A549 (cell line): ENCODE data around the gene GPR32. TPM values are rescaled to one million over a fixed set of nuclear protein-coding genes. Genes with fewer than 3 reads are reported as not detected.
"Not testable (repeated sequence)": the region's sequence is repeated elsewhere in the genome, so short reads cannot be mapped to it uniquely, and the experiment has no call there.

Experiments used
- ATAC-seq, 2 experiments: fragments of 200-7000 bp in 1 of 2; fragments of >200 bp in 1 of 2; cut with Nextera tagmentation in 1 of 2; cut with Tn5 transposase in 1 of 2; 3 replicates each; pipeline versions ENCODE4 v1.8.0 to v1.9.1; 2018 to 2020; ENCODE audit warnings: mild to moderate bottlenecking in 1 of 2, moderate library complexity in 1 of 2
- CTCF ChIA-PET: fragments of 300-600 bp; sonication (Branson Sonifier 250); formaldehyde crosslinking; extraction: SDS; loops from one replicate; lab custom pipeline; 2021; ENCODE audit warnings: antibody characterized with exemption, inconsistent platforms; lab: Yijun Ruan, JAX
- POLR2A ChIA-PET: fragments of 350-600 bp; formaldehyde crosslinking; extraction: SDS; loops from one replicate; lab custom pipeline; 2021; ENCODE audit warnings: antibody characterized with exemption, inconsistent platforms; lab: Yijun Ruan, JAX
- DNase-seq, 2 experiments: peaks; one replicate each; pipeline versions ENCODE4 v3.0.0 to v3.0.0-alpha.2; 2011 to 2016; ENCODE audit warnings: low read depth in 1 of 2, low spot score in 1 of 2
- FAIRE-seq: peaks from 2 replicates; lab custom pipeline; 2011; peaks lifted over from hg19 to GRCh38; lab: Jason Lieb, UNC
- H3K27ac ChIP-seq, 2 experiments: fragments of >200 bp; sonication (Bioruptor Twin); formaldehyde crosslinking; 3 replicates each; pipeline ENCODE4 v1.5.1; 2016 to 2017
- H3K4me1 ChIP-seq: fragments of >200 bp; sonication (Bioruptor Twin); formaldehyde crosslinking; 3 replicates; pipeline ENCODE4 v1.6.1; 2016
- H3K4me2 ChIP-seq: fragments of >200 bp; sonication (Bioruptor Twin); formaldehyde crosslinking; 3 replicates; pipeline ENCODE4 v1.6.1; 2016
- H3K4me3 ChIP-seq: fragments of >200 bp; sonication (Bioruptor Twin); formaldehyde crosslinking; 3 replicates; pipeline ENCODE4 v1.5.1; 2016
- H3K9me3 ChIP-seq: fragments of >200 bp; sonication (Bioruptor Twin); formaldehyde crosslinking; 3 replicates; pipeline ENCODE4 v1.6.1; 2016
- CBX2 ChIP-seq: fragments of 200-600 bp; sonication (generic); IDR thresholded peaks from 2 replicates; pipeline ENCODE4 v1.6.1; 2016; ENCODE audit warnings: low read depth, mild to moderate bottlenecking, borderline replicate concordance
- CEBPB ChIP-seq, 2 experiments: fragments of >200 bp in 1 of 2; sonication (Bioruptor Twin) in 1 of 2; formaldehyde crosslinking in 1 of 2; IDR thresholded peaks; 2 replicates each; pipeline ENCODE4 v1.6.1; 2012 to 2016
- EHF ChIP-seq: fragments of 250-450 bp; sonication (Bioruptor Pico); IDR thresholded peaks from 2 replicates; pipeline ENCODE4 v1.5.0; 2020; ENCODE audit warnings: mild to moderate bottlenecking
- EP300 ChIP-seq, 2 experiments: fragments of >200 bp; sonication (Bioruptor Twin); formaldehyde crosslinking; IDR thresholded peaks; 2 replicates in 1 of 2; 3 replicates in 1 of 2; pipeline ENCODE4 v1.6.1; 2016 to 2017
- FOSB ChIP-seq: fragments of 250-450 bp; sonication (Bioruptor Pico); IDR thresholded peaks from 2 replicates; pipeline ENCODE4 v1.5.0; 2020; ENCODE audit warnings: mild to moderate bottlenecking, moderate library complexity
- FOSL2 ChIP-seq, 2 experiments: fragments of 450-650 bp in 1 of 2; fragments of >200 bp in 1 of 2; sonication (Bioruptor Twin) in 1 of 2; formaldehyde crosslinking; IDR thresholded peaks; 2 replicates each; pipeline versions ENCODE4 v1.5.0 to v1.6.1; 2016 to 2020; ENCODE audit warnings: mild to moderate bottlenecking in 1 of 2, moderate library complexity in 1 of 2
- HDAC2 ChIP-seq: fragments of 200-600 bp; sonication (generic); IDR thresholded peaks from 2 replicates; pipeline ENCODE4 v1.6.1; 2016
- HOXB13 ChIP-seq: fragments of 250-450 bp; sonication (Bioruptor Pico); IDR thresholded peaks from 2 replicates; pipeline ENCODE4 v1.5.0; 2020; ENCODE audit warnings: low read depth, mild to moderate bottlenecking, moderate library complexity
- JUN ChIP-seq, 2 experiments: fragments of >200 bp; sonication (Bioruptor Twin); formaldehyde crosslinking; IDR thresholded peaks; 2 replicates in 1 of 2; 3 replicates in 1 of 2; pipeline ENCODE4 v1.6.1; 2016 to 2017
- KDM5A ChIP-seq: fragments of 200-600 bp; sonication (generic); IDR thresholded peaks from 2 replicates; pipeline ENCODE4 v1.6.1; 2016; ENCODE audit warnings: antibody characterized with exemption, mild to moderate bottlenecking
- MAZ ChIP-seq: fragments of 150-350 bp; IDR thresholded peaks from 2 replicates; pipeline ENCODE4 v1.6.1; 2014; ENCODE audit warnings: antibody characterized with exemption, low read depth, low read length, borderline replicate concordance
- NFE2L2 ChIP-seq: fragments of 150-350 bp; conservative IDR thresholded peaks from 2 replicates; pipeline ENCODE4 v1.6.1; 2014; ENCODE audit warnings: low read length
- NPAS2 ChIP-seq: fragments of 250-450 bp; sonication (Bioruptor Pico); IDR thresholded peaks from 2 replicates; pipeline ENCODE4 v1.8.0; 2022; ENCODE audit warnings: mild to moderate bottlenecking, moderate library complexity, borderline replicate concordance
- PHF8 ChIP-seq: fragments of 200-600 bp; sonication (generic); IDR thresholded peaks from 2 replicates; pipeline ENCODE4 v1.6.1; 2016; ENCODE audit warnings: low read depth, mild to moderate bottlenecking, antibody characterized with exemption, moderate library complexity, borderline replicate concordance
- POLR2A ChIP-seq: IDR thresholded peaks from 2 replicates; pipeline ENCODE4 v1.6.1; 2012; ENCODE audit warnings: mild to moderate bottlenecking, low read length
- POLR2AphosphoS2 ChIP-seq: conservative IDR thresholded peaks from 2 replicates; pipeline ENCODE4 v1.6.1; 2012; ENCODE audit warnings: low read length, improper control_type of control experiment, inconsistent platforms
- RAD21 ChIP-seq, 2 experiments: fragments of >200 bp in 1 of 2; sonication (Bioruptor Twin) in 1 of 2; formaldehyde crosslinking in 1 of 2; IDR thresholded peaks in 1 of 2; conservative IDR thresholded peaks in 1 of 2; 2 replicates in 1 of 2; 3 replicates in 1 of 2; pipeline ENCODE4 v1.6.1; 2012 to 2018; ENCODE audit warnings: inconsistent platforms in 1 of 2
- RFX5 ChIP-seq: fragments of 450-650 bp; IDR thresholded peaks from 2 replicates; pipeline ENCODE4 v1.7.1; 2014; ENCODE audit warnings: antibody characterized with exemption, mild to moderate bottlenecking, moderate library complexity
- TFCP2L1 ChIP-seq: fragments of 250-450 bp; sonication (Bioruptor Pico); IDR thresholded peaks from 2 replicates; pipeline ENCODE4 v1.5.0; 2021; ENCODE audit warnings: mild to moderate bottlenecking
- TP53 ChIP-seq: fragments of 250-450 bp; sonication (Bioruptor Pico); IDR thresholded peaks from 2 replicates; pipeline ENCODE4 v1.5.0; 2021; ENCODE audit warnings: mild to moderate bottlenecking, moderate library complexity
- ZC3H11A ChIP-seq: fragments of 450-650 bp; IDR thresholded peaks from 2 replicates; pipeline ENCODE4 v1.6.1; 2014; ENCODE audit warnings: antibody characterized with exemption, mild to moderate bottlenecking
- WGBS: methylation state at CpG from one replicate; pipeline ENCODE4 v1.1.6; 2017; ENCODE audit errors: missing lambda C conversion rate; 5-methylcytosine and 5-hydroxymethylcytosine counted together
- polyA plus RNA-seq, 4 experiments: library from polyadenylated mRNA; depleted of rRNA in 3 of 4; stranded (reverse); fragments of >200 nt; fragmentation: RNase III in 1 of 4; extraction: RNeasy Plus Mini Kit Qiagen cat#74134 plus additional on column Dnase treatment in 1 of 4; gene quantifications; 2 replicates in 3 of 4; 3 replicates in 1 of 4; pipeline ENCODE4 v1.2.3, GENCODE V29; 2011 to 2017
- TF ChIP-seq, protein P1 (sequence below): fragments of 450-650 bp; IDR thresholded peaks from 2 replicates; pipeline ENCODE4 v1.6.1; 2014; ENCODE audit warnings: antibody characterized with exemption
- TF ChIP-seq, protein P2 (sequence below): fragments of 250-450 bp; sonication (Bioruptor Pico); IDR thresholded peaks from 2 replicates; pipeline ENCODE4 v1.5.0; 2021; ENCODE audit warnings: mild to moderate bottlenecking, moderate library complexity, borderline replicate concordance
- TF ChIP-seq, protein P3 (sequence below): IDR thresholded peaks from 2 replicates; pipeline ENCODE4 v1.6.1; 2012; ENCODE audit warnings: low read depth, borderline replicate concordance
- TF ChIP-seq, protein P4 (sequence below): IDR thresholded peaks from 2 replicates; pipeline ENCODE4 v1.6.1; 2012
- TF ChIP-seq, protein P5 (sequence below): fragments of 150-350 bp; IDR thresholded peaks from 2 replicates; pipeline ENCODE4 v1.6.1; 2014; ENCODE audit warnings: low read depth, mild to moderate bottlenecking, low read length

Gene GPR32
- polyA plus RNA-seq, 2 of the 4 experiments (the other 2 are of a cell fraction) = not detected

DNA sequence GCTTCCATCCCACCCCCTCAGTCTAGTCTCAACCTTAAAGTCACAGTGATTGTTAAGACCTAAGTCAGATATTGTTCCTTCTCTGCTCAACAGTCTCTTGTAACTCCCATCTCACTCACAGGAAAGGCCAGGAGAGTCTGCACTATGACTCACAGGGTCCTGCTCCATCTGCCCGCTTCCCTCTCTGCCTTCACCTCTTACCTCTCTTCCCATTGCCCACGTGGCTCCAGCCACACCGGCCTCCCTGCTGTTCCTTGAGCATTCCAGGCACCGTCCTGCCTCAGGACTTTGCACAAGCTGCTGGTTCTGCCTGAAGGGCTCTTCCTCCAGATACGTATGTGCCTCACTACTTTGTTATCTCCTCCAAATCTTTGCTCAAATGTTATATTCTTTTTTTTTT is 3.0 kb upstream of the GPR32 start:
- ATAC-seq (peak; percentile 60 to 72; a peak in 5 of 6 replicates), FAIRE-seq (peak; percentile 99)
- TF ChIP-seq, protein P1, sequence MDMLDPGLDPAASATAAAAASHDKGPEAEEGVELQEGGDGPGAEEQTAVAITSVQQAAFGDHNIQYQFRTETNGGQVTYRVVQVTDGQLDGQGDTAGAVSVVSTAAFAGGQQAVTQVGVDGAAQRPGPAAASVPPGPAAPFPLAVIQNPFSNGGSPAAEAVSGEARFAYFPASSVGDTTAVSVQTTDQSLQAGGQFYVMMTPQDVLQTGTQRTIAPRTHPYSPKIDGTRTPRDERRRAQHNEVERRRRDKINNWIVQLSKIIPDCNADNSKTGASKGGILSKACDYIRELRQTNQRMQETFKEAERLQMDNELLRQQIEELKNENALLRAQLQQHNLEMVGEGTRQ = peak; percentile 16; the same call in 1 of the 2 replicates
- not testable (repeated sequence) for H3K4me3 ChIP-seq, H3K27ac ChIP-seq, H3K4me1 ChIP-seq, DNase-seq, H3K4me2 ChIP-seq, H3K9me3 ChIP-seq
- ChIA-PET POLR2A (interaction anchor here (0.7 kb wide), 1 partner anchor 67 kb away, joined by 3 read pairs; no protein-coding TSS in a partner anchor), CTCF (interaction anchor here (1.0 to 2.4 kb wide), 3 partner anchors 16 to 230 kb away, joined by 3 to 10 read pairs (median 7); no protein-coding TSS in a partner anchor)
- 25% methylated on average over 5 of the region's 5 CpGs for WGBS

DNA sequence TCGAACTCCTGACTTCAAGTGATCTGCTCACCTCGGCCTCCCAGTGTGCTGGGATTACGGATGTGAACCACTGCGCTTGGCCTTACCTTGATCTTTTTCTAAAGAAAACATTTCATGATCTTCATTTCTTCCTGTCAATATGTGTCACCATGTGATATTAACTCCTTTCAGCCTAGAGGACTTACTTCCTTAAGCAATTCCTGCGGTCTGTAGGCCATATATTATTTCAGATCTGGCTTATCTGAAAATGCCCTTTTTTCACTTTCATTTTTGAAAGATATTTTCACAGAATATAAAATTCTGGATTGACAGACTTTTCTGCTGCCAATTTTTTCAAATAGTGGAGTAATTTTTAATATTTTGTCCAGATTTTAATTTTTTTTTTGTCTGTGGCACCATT is 2.0 kb upstream of the GPR32 start:
- POLR2A ChIA-PET = no interaction called here
- DNase-seq (no peak), ATAC-seq (no peak), FAIRE-seq (no peak)
- CTCF ChIA-PET = interaction anchor here (1.0 to 2.1 kb wide), 2 partner anchors 44 to 231 kb away, joined by 3 to 7 read pairs; no protein-coding TSS in a partner anchor
- Histone ChIP-seq H3K4me2 (no peak overlapping the region), H3K4me3 (no peak overlapping the region), H3K4me1 (no peaks in the 10 kb centered on the region), H3K9me3 (peaks cover 7% of the 10 kb centered on the region; the same call in 2 of the 3 replicates), H3K27ac (no peak overlapping the region)
- TF ChIP-seq FOSL2 (IDR thresholded peaks at IDR 0.05) (no peak), FOSL2 (CRISPR knock-in tag; IDR thresholded peaks at IDR 0.05) (no peak), TFCP2L1 (CRISPR knock-in tag) (no peak), PHF8 (no peak), JUN (IDR thresholded peaks at IDR 0.05) (no peak), KDM5A (no peak), CBX2 (no peak)
- TF ChIP-seq, protein P2, sequence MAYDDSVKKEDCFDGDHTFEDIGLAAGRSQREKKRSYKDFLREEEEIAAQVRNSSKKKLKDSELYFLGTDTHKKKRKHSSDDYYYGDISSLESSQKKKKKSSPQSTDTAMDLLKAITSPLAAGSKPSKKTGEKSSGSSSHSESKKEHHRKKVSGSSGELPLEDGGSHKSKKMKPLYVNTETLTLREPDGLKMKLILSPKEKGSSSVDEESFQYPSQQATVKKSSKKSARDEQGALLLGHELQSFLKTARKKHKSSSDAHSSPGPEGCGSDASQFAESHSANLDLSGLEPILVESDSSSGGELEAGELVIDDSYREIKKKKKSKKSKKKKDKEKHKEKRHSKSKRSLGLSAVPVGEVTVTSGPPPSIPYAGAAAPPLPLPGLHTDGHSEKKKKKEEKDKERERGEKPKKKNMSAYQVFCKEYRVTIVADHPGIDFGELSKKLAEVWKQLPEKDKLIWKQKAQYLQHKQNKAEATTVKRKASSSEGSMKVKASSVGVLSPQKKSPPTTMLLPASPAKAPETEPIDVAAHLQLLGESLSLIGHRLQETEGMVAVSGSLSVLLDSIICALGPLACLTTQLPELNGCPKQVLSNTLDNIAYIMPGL = no peak
- TF ChIP-seq, protein P3, sequence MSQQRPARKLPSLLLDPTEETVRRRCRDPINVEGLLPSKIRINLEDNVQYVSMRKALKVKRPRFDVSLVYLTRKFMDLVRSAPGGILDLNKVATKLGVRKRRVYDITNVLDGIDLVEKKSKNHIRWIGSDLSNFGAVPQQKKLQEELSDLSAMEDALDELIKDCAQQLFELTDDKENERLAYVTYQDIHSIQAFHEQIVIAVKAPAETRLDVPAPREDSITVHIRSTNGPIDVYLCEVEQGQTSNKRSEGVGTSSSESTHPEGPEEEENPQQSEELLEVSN = no peak
- 76% methylated on average over 5 of the region's 5 CpGs for WGBS

DNA sequence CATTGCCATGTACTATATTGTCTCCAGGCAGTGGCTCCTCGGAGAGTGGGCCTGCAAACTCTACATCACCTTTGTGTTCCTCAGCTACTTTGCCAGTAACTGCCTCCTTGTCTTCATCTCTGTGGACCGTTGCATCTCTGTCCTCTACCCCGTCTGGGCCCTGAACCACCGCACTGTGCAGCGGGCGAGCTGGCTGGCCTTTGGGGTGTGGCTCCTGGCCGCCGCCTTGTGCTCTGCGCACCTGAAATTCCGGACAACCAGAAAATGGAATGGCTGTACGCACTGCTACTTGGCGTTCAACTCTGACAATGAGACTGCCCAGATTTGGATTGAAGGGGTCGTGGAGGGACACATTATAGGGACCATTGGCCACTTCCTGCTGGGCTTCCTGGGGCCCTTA is 624 bp downstream of the GPR32 start:
- Histone ChIP-seq H3K4me1 (no peaks in the 10 kb centered on the region), H3K4me2 (no peak overlapping the region), H3K27ac (no peak overlapping the region), H3K4me3 (no peak overlapping the region)
- DNase-seq = no peak
- no peak for FAIRE-seq
- POLR2A ChIA-PET = no interaction called here
- CTCF ChIA-PET = interaction anchor here (0.8 to 2.1 kb wide), 3 partner anchors 9 to 102 kb away, joined by 3 to 16 read pairs (median 5); no protein-coding TSS in a partner anchor
- 67% methylated on average over 13 of the region's 13 CpGs for WGBS
- TF ChIP-seq RAD21 (conservative IDR thresholded peaks at IDR 0.05 in 1 of 2, IDR thresholded peaks at IDR 0.05 in 1 of 2) = no peak
- no peak for TF ChIP-seq HOXB13
- no peak for TF ChIP-seq POLR2AphosphoS2
- TF ChIP-seq, protein P4, sequence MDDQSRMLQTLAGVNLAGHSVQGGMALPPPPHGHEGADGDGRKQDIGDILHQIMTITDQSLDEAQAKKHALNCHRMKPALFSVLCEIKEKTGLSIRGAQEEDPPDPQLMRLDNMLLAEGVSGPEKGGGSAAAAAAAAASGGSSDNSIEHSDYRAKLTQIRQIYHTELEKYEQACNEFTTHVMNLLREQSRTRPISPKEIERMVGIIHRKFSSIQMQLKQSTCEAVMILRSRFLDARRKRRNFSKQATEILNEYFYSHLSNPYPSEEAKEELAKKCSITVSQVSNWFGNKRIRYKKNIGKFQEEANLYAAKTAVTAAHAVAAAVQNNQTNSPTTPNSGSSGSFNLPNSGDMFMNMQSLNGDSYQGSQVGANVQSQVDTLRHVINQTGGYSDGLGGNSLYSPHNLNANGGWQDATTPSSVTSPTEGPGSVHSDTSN = no peak
- no peak for TF ChIP-seq EHF
- no peak for TF ChIP-seq CEBPB (IDR thresholded peaks at IDR 0.05)
- no peak for TF ChIP-seq ZC3H11A
- TF ChIP-seq RFX5 = no peak
- TF ChIP-seq, protein P5, sequence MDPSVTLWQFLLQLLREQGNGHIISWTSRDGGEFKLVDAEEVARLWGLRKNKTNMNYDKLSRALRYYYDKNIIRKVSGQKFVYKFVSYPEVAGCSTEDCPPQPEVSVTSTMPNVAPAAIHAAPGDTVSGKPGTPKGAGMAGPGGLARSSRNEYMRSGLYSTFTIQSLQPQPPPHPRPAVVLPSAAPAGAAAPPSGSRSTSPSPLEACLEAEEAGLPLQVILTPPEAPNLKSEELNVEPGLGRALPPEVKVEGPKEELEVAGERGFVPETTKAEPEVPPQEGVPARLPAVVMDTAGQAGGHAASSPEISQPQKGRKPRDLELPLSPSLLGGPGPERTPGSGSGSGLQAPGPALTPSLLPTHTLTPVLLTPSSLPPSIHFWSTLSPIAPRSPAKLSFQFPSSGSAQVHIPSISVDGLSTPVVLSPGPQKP = no peak
- TF ChIP-seq MAZ = no peak
- TF ChIP-seq, protein P3 = no peak
- no peak for TF ChIP-seq POLR2A
- TF ChIP-seq TFCP2L1 (CRISPR knock-in tag) = no peak
- no peak for TF ChIP-seq FOSB (CRISPR knock-in tag)
- no peak for TF ChIP-seq NPAS2 (CRISPR knock-in tag)
- no peak for TF ChIP-seq EP300 (IDR thresholded peaks at IDR 0.05)
- no peak for TF ChIP-seq NFE2L2
- TF ChIP-seq TP53 = no peak
- no peak for TF ChIP-seq HDAC2
- TF ChIP-seq, all 56 proteins: peak for 0
- ATAC-seq = no peak; a peak in 1 of 6 replicates
- peaks cover 7% of the 10 kb centered on the region; the same call in 2 of the 3 replicates for H3K9me3 ChIP-seq
